Measurements from ENCODE around the gene CEP95.

The CEP95 gene

GRCh38 chr17:64520359-64520758, 13.6 kb downstream of the CEP95 start:
- DNase-seq (ENCODE audit: low spot score), result no peak

- DNase-seq (ENCODE audit: low spot score), result no peak
Observed at GRCh38 chr17:64527914-64528313, 21.1 kb downstream of the CEP95 start.

GRCh38 chr17:64529221-64529620, 22.4 kb downstream of the CEP95 start:
- DNase-seq (ENCODE audit: low spot score), result no peak

GRCh38 chr17:64531955-64532371, 25.2 kb downstream of the CEP95 start:
- DNase-seq (ENCODE audit: low spot score), result no peak

- DNase-seq (ENCODE audit: low spot score), result no peak
Observed at GRCh38 chr17:64532409-64532808, 25.6 kb downstream of the CEP95 start.

GRCh38 chr17:64533784-64534183, 27.0 kb downstream of the CEP95 start:
- DNase-seq (ENCODE audit: low spot score), result peak; percentile 47

- DNase-seq (ENCODE audit: low spot score), result peak; percentile 33
Observed at GRCh38 chr17:64534187-64534586, 27.4 kb downstream of the CEP95 start.

- DNase-seq (ENCODE audit: low spot score), result no peak
Observed at GRCh38 chr17:64535357-64535756, 28.6 kb downstream of the CEP95 start.

- DNase-seq (ENCODE audit: low spot score), result no peak
Observed at GRCh38 chr17:64536913-64537312, 30.1 kb downstream of the CEP95 start.

- peak; percentile 64 for DNase-seq (ENCODE audit: low spot score)
Observed at GRCh38 chr17:64537488-64537887, 30.7 kb downstream of the CEP95 start.

GRCh38 chr17:64538508-64539130, 31.8 kb downstream of the CEP95 start:
- DNase-seq (ENCODE audit: low spot score), result no peak

GRCh38 chr17:64540118-64540776, 33.5 kb downstream of the CEP95 start:
- no peak for DNase-seq (ENCODE audit: low spot score)

- DNase-seq (ENCODE audit: low spot score), result no peak
Observed at GRCh38 chr17:64544742-64545141, 38.0 kb downstream of the CEP95 start.

- no peak for DNase-seq (ENCODE audit: low spot score)
Observed at GRCh38 chr17:64546716-64547115, 39.9 kb downstream of the CEP95 start.

GRCh38 chr17:64547319-64547718, 40.5 kb downstream of the CEP95 start:
- DNase-seq (ENCODE audit: low spot score), result no peak

GRCh38 chr17:64551461-64551860, 44.7 kb downstream of the CEP95 start:
- no peak for DNase-seq (ENCODE audit: low spot score)

GRCh38 chr17:64554028-64554637, 47.4 kb downstream of the CEP95 start:
- DNase-seq (ENCODE audit: low spot score), result no peak

- no peak for DNase-seq (ENCODE audit: low spot score)
Observed at GRCh38 chr17:64555281-64555680, 48.5 kb downstream of the CEP95 start.

GRCh38 chr17:64564098-64564497, 57.3 kb downstream of the CEP95 start:
- DNase-seq (ENCODE audit: low spot score), result no peak

- DNase-seq (ENCODE audit: low spot score), result no peak
Observed at GRCh38 chr17:64565563-64565962, 58.8 kb downstream of the CEP95 start.

- no peak for DNase-seq (ENCODE audit: low spot score)
Observed at GRCh38 chr17:64571746-64572145, 65.0 kb downstream of the CEP95 start.

- DNase-seq (ENCODE audit: low spot score), result no peak
Observed at GRCh38 chr17:64572682-64573154, 65.9 kb downstream of the CEP95 start.

- no peak for DNase-seq (ENCODE audit: low spot score)
Observed at GRCh38 chr17:64573214-64573613, 66.4 kb downstream of the CEP95 start.
